GM21367 (cell line): Measurements from ENCODE around the gene TEAD4.

ENCODE experiments used
- ATAC-seq: cut with Tn5 transposase; IDR thresholded peaks from one replicate; pipeline ENCODE4 v1.9.1; 2021; ENCODE audit not compliant: unreplicated experiment

TEAD4 gene

GRCh38 chr12:3028108-3028507 lies 68.9 kb downstream of the TEAD4 start:
- no peak for ATAC-seq

GRCh38 chr12:3030821-3031429 lies 71.7 kb downstream of the TEAD4 start:
- no peak for ATAC-seq

- no peak for ATAC-seq
Observed at GRCh38 chr12:3032161-3032560, 73.0 kb downstream of the TEAD4 start.

- ATAC-seq = no peak
Observed at GRCh38 chr12:3032770-3033538, 73.8 kb downstream of the TEAD4 start.

- ATAC-seq = no peak
Observed at GRCh38 chr12:3033539-3033867, 74.3 kb downstream of the TEAD4 start.

GRCh38 chr12:3034067-3034750 lies 75.0 kb downstream of the TEAD4 start:
- ATAC-seq = no peak

GRCh38 chr12:3035171-3035570 lies 76.0 kb downstream of the TEAD4 start:
- ATAC-seq = no peak

GRCh38 chr12:3035815-3036702 lies 76.9 kb downstream of the TEAD4 start:
- no peak for ATAC-seq

GRCh38 chr12:3036901-3037600 lies 77.9 kb downstream of the TEAD4 start:
- ATAC-seq = no peak

- no peak for ATAC-seq
Observed at GRCh38 chr12:3038166-3038565, 79.0 kb downstream of the TEAD4 start.

GRCh38 chr12:3038926-3039510 lies 79.8 kb downstream of the TEAD4 start:
- no peak for ATAC-seq

GRCh38 chr12:3040026-3040656 lies 80.9 kb downstream of the TEAD4 start:
- ATAC-seq = no peak

- no peak for ATAC-seq
Observed at GRCh38 chr12:3040663-3041544, 81.7 kb downstream of the TEAD4 start.

GRCh38 chr12:3041558-3042164 lies 82.5 kb downstream of the TEAD4 start:
- no peak for ATAC-seq

- no peak for ATAC-seq
Observed at GRCh38 chr12:3042394-3042793, 83.2 kb downstream of the TEAD4 start.

- no peak for ATAC-seq
Observed at GRCh38 chr12:3042826-3043225, 83.6 kb downstream of the TEAD4 start.

- no peak for ATAC-seq
Observed at GRCh38 chr12:3043406-3043805, 84.2 kb downstream of the TEAD4 start.

GRCh38 chr12:3044141-3044630 lies 85.0 kb downstream of the TEAD4 start:
- no peak for ATAC-seq
